PC-9 (cell line): ENCODE results near the gene MTUS2. TPM values are rescaled to one million over a fixed set of nuclear protein-coding genes. Genes with fewer than 3 reads are reported as not detected.

Experiments
- BruUV-seq: library from RNA; stranded (reverse); fragments of 400-500 nt; replicated peaks from 2 replicates; lab custom pipeline; 2021; lab: Mats Ljungman, UMichigan
- CTCF ChIA-PET: fragments of 300-600 bp; sonication (Branson Sonifier 250); formaldehyde crosslinking; loops from one replicate; lab custom pipeline; 2022; ENCODE audit warnings: antibody characterized with exemption; lab: Charles Lee
- POLR2A ChIA-PET: fragments of 300-600 bp; sonication (Branson Sonifier 250); formaldehyde crosslinking; loops from one replicate; lab custom pipeline; 2022; ENCODE audit warnings: antibody characterized with exemption; ENCODE audit not compliant: unreplicated experiment; lab: Charles Lee
- DNase-seq, 2 experiments: peaks; one replicate each; pipeline versions ENCODE4 v3.0.0 to v3.0.0-alpha.2; 2015 to 2022; ENCODE audit warnings: mixed read lengths in 1 of 2
- H2AFZ ChIP-seq: fragments of 200-600 bp; sonication (generic); 2 replicates; pipeline ENCODE4 v1.8.1; 2017; ENCODE audit warnings: antibody characterized with exemption
- H3F3A ChIP-seq: fragments of 200-600 bp; sonication (generic); 2 replicates; pipeline ENCODE4 v1.8.1; 2017; ENCODE audit warnings: antibody characterized with exemption, mild to moderate bottlenecking, low read depth; ENCODE audit not compliant: insufficient read depth
- H3K27ac ChIP-seq: fragments of 200-600 bp; sonication (generic); 2 replicates; pipeline ENCODE4 v1.6.1; 2016; ENCODE audit warnings: mixed run types
- H3K27me3 ChIP-seq: fragments of 200-600 bp; sonication (generic); 2 replicates; pipeline ENCODE4 v1.6.1; 2016; ENCODE audit warnings: low read depth, mixed run types; ENCODE audit not compliant: insufficient read depth
- H3K36me3 ChIP-seq: fragments of 200-600 bp; sonication (generic); 2 replicates; pipeline ENCODE4 v1.6.1; 2016; ENCODE audit warnings: low read depth, mixed run types
- H3K4me1 ChIP-seq: fragments of 200-600 bp; sonication (generic); replicated peaks from 2 replicates; pipeline ENCODE4 v1.6.1; 2016; ENCODE audit warnings: mixed run types; ENCODE audit not compliant: insufficient read depth
- H3K4me2 ChIP-seq: fragments of 200-600 bp; sonication (generic); 2 replicates; pipeline ENCODE4 v1.6.1; 2017; ENCODE audit warnings: mixed run types
- H3K4me3 ChIP-seq: fragments of 200-600 bp; sonication (generic); 2 replicates; pipeline ENCODE4 v1.6.1; 2016; ENCODE audit warnings: mixed run types
- H3K79me2 ChIP-seq: fragments of 200-600 bp; sonication (generic); 2 replicates; pipeline ENCODE4 v1.6.1; 2017; ENCODE audit warnings: low read depth, mixed run types
- H3K9me2 ChIP-seq: fragments of 200-600 bp; sonication (generic); 2 replicates; pipeline ENCODE4 v1.8.1; 2017; ENCODE audit warnings: mild to moderate bottlenecking; ENCODE audit not compliant: insufficient read depth
- H3K9me3 ChIP-seq: fragments of 200-600 bp; sonication (generic); 2 replicates; pipeline ENCODE4 v1.8.1; 2016; ENCODE audit warnings: low read depth; ENCODE audit not compliant: insufficient read depth
- H4K20me1 ChIP-seq: fragments of 200-600 bp; sonication (generic); 2 replicates; pipeline ENCODE4 v1.8.1; 2017; ENCODE audit not compliant: insufficient read depth
- CTCF ChIP-seq: fragments of 200-600 bp; sonication (generic); conservative IDR thresholded peaks from 2 replicates; pipeline ENCODE4 v1.6.1; 2017; ENCODE audit warnings: mixed run types, antibody characterized with exemption, mild to moderate bottlenecking, moderate library complexity
- EZH2 ChIP-seq: fragments of 200-600 bp; sonication (generic); IDR thresholded peaks from 2 replicates; pipeline ENCODE4 v1.8.0; 2017; ENCODE audit warnings: antibody characterized with exemption, low read depth
- intact Hi-C: fragments of 100-400 bp; cut with micrococcal nuclease; formaldehyde crosslinking; loops from one replicate; pipeline ENCODE4 v1.10.0; 2022; ENCODE audit not compliant: unreplicated experiment
- total RNA-seq: library from RNA; stranded (reverse); gene quantifications from 2 replicates; pipeline ENCODE4 v1.2.3, GENCODE V29; 2021

Gene MTUS2
- total RNA-seq, 1 experiment from 2014 or later: not detected

DNA sequence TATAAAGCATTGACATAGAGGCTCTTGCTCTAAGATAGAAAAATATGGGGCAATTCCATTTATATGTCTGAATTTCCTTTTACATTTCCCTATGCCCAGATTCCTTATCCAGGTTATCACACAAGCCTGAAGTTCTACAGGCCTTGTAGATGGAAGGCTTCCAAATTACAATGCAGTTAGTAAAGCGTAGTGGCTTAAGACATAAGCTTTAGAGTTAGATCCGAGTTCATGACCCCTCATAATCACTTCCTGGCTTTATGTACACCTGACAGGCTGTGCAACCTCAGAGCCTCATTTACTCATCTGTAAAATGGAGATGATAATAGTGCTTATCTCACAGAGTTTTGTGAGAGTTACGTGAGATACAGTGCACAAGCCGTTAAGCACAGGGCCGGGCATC, 601.9 kb downstream of the MTUS2 start:
- H3K4me1 ChIP-seq: no peaks in the 10 kb centered on the region
- TF ChIP-seq CTCF: no peak
- TF ChIP-seq EZH2: no peak
- H3K9me2 ChIP-seq: no peaks in the 10 kb centered on the region
- H4K20me1 ChIP-seq: no peaks in the 10 kb centered on the region
- intact Hi-C loops: no loop called here
- H3F3A ChIP-seq: no peaks in the 10 kb centered on the region
- DNase-seq: no peak
- H3K79me2 ChIP-seq: no peaks in the 10 kb centered on the region
- no TSS peak for BruUV-seq
- H3K4me3 ChIP-seq: no peak overlapping the region
- H3K27me3 ChIP-seq: peaks cover 61% of the 10 kb centered on the region
- CTCF ChIA-PET: no interaction called here
- no peak overlapping the region for H3K27ac ChIP-seq
- H2AFZ ChIP-seq: no peak overlapping the region
- POLR2A ChIA-PET: no interaction called here
- H3K4me2 ChIP-seq: no peak overlapping the region
- H3K9me3 ChIP-seq: no peaks in the 10 kb centered on the region
- no peaks in the 10 kb centered on the region for H3K36me3 ChIP-seq

GRCh38 chr13:29423050-29423449, 602.9 kb downstream of the MTUS2 start:
- ChIA-PET POLR2A (no interaction called here), CTCF (no interaction called here)
- TF ChIP-seq CTCF (no peak), EZH2 (no peak)
- no peaks in the 10 kb centered on the region for H4K20me1 ChIP-seq
- intact Hi-C loops: no loop called here
- H3K36me3 ChIP-seq: no peaks in the 10 kb centered on the region
- no peaks in the 10 kb centered on the region for H3K4me1 ChIP-seq
- H3K27me3 ChIP-seq: peaks cover 71% of the 10 kb centered on the region
- no peaks in the 10 kb centered on the region for H3K79me2 ChIP-seq
- H3K9me2 ChIP-seq: no peaks in the 10 kb centered on the region
- no peaks in the 10 kb centered on the region for H3F3A ChIP-seq
- H3K27ac ChIP-seq: no peak overlapping the region
- no peak overlapping the region for H2AFZ ChIP-seq
- no TSS peak for BruUV-seq
- H3K4me2 ChIP-seq: no peak overlapping the region
- DNase-seq: no peak
- H3K9me3 ChIP-seq: no peaks in the 10 kb centered on the region
- no peak overlapping the region for H3K4me3 ChIP-seq

DNA sequence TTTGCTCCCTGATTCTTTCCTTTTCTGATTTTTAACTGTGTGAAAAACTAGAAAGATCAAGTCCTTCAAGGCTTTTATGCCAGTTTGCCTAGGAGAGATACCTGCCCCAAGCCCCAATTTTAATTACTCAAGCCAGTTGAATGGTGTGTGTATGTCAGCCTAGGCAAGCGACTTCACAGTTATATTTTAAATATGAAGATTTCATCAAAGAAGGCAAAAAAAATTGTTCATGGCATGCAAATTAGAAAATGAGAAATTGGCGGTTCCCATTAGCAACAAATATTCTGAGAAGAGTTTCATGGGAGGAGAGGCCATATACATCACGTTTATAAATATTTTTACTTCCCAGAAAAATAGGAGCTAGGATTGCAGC, 607.8 kb downstream of the MTUS2 start:
- no peak overlapping the region for H3K27ac ChIP-seq
- ChIA-PET CTCF (no interaction called here), POLR2A (no interaction called here)
- no peaks in the 10 kb centered on the region for H3K9me2 ChIP-seq
- H3K9me3 ChIP-seq: no peaks in the 10 kb centered on the region
- H3K4me1 ChIP-seq: no peaks in the 10 kb centered on the region
- TF ChIP-seq EZH2 (no peak), CTCF (no peak)
- no TSS peak for BruUV-seq
- H3F3A ChIP-seq: no peaks in the 10 kb centered on the region
- H3K4me2 ChIP-seq: no peak overlapping the region
- intact Hi-C loops: no loop called here
- H3K79me2 ChIP-seq: no peaks in the 10 kb centered on the region
- H3K36me3 ChIP-seq: no peaks in the 10 kb centered on the region
- no peak for DNase-seq
- H3K4me3 ChIP-seq: no peak overlapping the region
- H2AFZ ChIP-seq: no peak overlapping the region
- H4K20me1 ChIP-seq: no peaks in the 10 kb centered on the region
- H3K27me3 ChIP-seq: peaks cover 82% of the 10 kb centered on the region
